NB4 (cell line): ENCODE results near the gene CGB7.
"Not testable (repeated sequence)": the region's sequence is repeated elsewhere in the genome, so short reads cannot be mapped to it uniquely, and the experiment has no call there.

Experiments used
- DNase-seq: peaks from one replicate; pipeline ENCODE4 v3.0.0; 2010; ENCODE audit warnings: low read depth
- H3K4me3 ChIP-seq: one replicate; pipeline ENCODE4 v1.5.1; 2011; ENCODE audit warnings: mild to moderate bottlenecking, low read depth, low read length, moderate library complexity
- CTCF ChIP-seq: IDR thresholded peaks from one replicate; pipeline ENCODE4 v1.5.1; 2012; ENCODE audit warnings: low read depth, low read length
- MAX ChIP-seq: IDR thresholded peaks from 2 replicates; pipeline ENCODE4 v1.6.1; 2011; ENCODE audit warnings: low read depth, low read length
- MYC ChIP-seq: IDR thresholded peaks from 2 replicates; pipeline ENCODE4 v1.6.1; 2011; ENCODE audit warnings: low read depth, low read length
- POLR2A ChIP-seq: IDR thresholded peaks from 2 replicates; pipeline ENCODE4 v1.6.1; 2011; ENCODE audit warnings: mild to moderate bottlenecking; ENCODE audit not compliant: insufficient read length; ENCODE audit errors: extremely low read depth

CGB7 gene

GRCh38 chr19:49080392-49080791, 22.8 kb upstream of the CGB7 start:
- H3K4me3 ChIP-seq: no peak overlapping the region
- TF ChIP-seq POLR2A (no peak), CTCF (no peak), MYC (no peak), MAX (no peak)
- no peak for DNase-seq

- TF ChIP-seq CTCF: peak; percentile 46
- peak; percentile 54 for DNase-seq
- not testable (repeated sequence) for H3K4me3 ChIP-seq
Measured at GRCh38 chr19:49074869-49075268, 17.3 kb upstream of the CGB7 start.

GRCh38 chr19:49073514-49074378, 16.2 kb upstream of the CGB7 start:
- TF ChIP-seq CTCF (peak; percentile 50), POLR2A (no peak)
- no peak overlapping the region for H3K4me3 ChIP-seq
- peak; percentile 68 for DNase-seq

GRCh38 chr19:49071860-49072547, 14.5 kb upstream of the CGB7 start:
- no peak overlapping the region for H3K4me3 ChIP-seq
- no peak for DNase-seq
- no peak for TF ChIP-seq CTCF
- no peak for TF ChIP-seq MAX
- no peak for TF ChIP-seq MYC
- TF ChIP-seq POLR2A: no peak

GRCh38 chr19:49070416-49070815, 12.9 kb upstream of the CGB7 start:
- DNase-seq: no peak
- no peak for TF ChIP-seq CTCF
- H3K4me3 ChIP-seq: no peak overlapping the region

- H3K4me3 ChIP-seq: no peak overlapping the region
- DNase-seq: no peak
- TF ChIP-seq CTCF (no peak), MYC (no peak), POLR2A (no peak), MAX (no peak)
Measured at GRCh38 chr19:49069026-49069425, 11.5 kb upstream of the CGB7 start.
